Panc1 (cell line): ENCODE data around the gene MROH7. TPM values are rescaled to one million over a fixed set of nuclear protein-coding genes. Genes with fewer than 3 reads are reported as not detected.

Source experiments
- ATAC-seq: fragments of 200-7000 bp; cut with Tn5 transposase; 2 replicates; pipeline ENCODE4 v1.9.1; 2020; ENCODE audit warnings: mild to moderate bottlenecking, moderate library complexity
- BruUV-seq: library from RNA; stranded (reverse); fragments of 400-500 nt; replicated peaks from 2 replicates; lab custom pipeline; 2021; lab: Mats Ljungman, UMichigan
- CTCF ChIA-PET: fragments of 300-600 bp; sonication (Branson Sonifier 250); formaldehyde crosslinking; loops from one replicate; lab custom pipeline; 2022; ENCODE audit warnings: antibody characterized with exemption; lab: Charles Lee
- POLR2A ChIA-PET: fragments of 300-600 bp; sonication (Branson Sonifier 250); formaldehyde crosslinking; loops from one replicate; lab custom pipeline; 2022; ENCODE audit warnings: antibody characterized with exemption; lab: Charles Lee
- DNase-seq: peaks from one replicate; pipeline ENCODE4 v3.0.0-alpha.2; 2010; ENCODE audit warnings: low read depth, low spot score
- H3K27ac ChIP-seq: 2 replicates; pipeline ENCODE4 v1.5.1; 2011; ENCODE audit warnings: mild to moderate bottlenecking, low read length, inconsistent platforms
- H3K27me3 ChIP-seq: fragments of 200-500 bp; sonication (Bioruptor generic); 2 replicates; pipeline ENCODE4 v1.6.0; 2014; ENCODE audit warnings: low read length, inconsistent platforms; ENCODE audit not compliant: control insufficient read depth, insufficient read depth
- H3K36me3 ChIP-seq: fragments of 200-500 bp; sonication (Bioruptor generic); 2 replicates; pipeline ENCODE4 v1.5.1; 2014; ENCODE audit warnings: inconsistent platforms, mild to moderate bottlenecking, low read length, moderate library complexity; ENCODE audit not compliant: control insufficient read depth, insufficient read depth
- H3K4me1 ChIP-seq: 2 replicates; pipeline ENCODE4 v1.5.1; 2011; ENCODE audit warnings: inconsistent platforms, mild to moderate bottlenecking, low read length, moderate library complexity; ENCODE audit not compliant: control insufficient read depth, insufficient read depth
- H3K4me3 ChIP-seq, 2 experiments: 2 replicates each; pipeline ENCODE4 v1.5.1; 2011 to 2012; ENCODE audit warnings: low read depth in 2 of 2, low read length in 2 of 2, mild to moderate bottlenecking in 2 of 2, inconsistent platforms in 1 of 2, moderate library complexity in 1 of 2
- H3K9me3 ChIP-seq: fragments of 200-500 bp; sonication (Bioruptor generic); 2 replicates; pipeline ENCODE4 v1.5.1; 2014; ENCODE audit warnings: low read depth, mild to moderate bottlenecking, inconsistent platforms, low read length, moderate library complexity; ENCODE audit not compliant: control insufficient read depth, insufficient read depth
- CTCF ChIP-seq: fragments of 450-650 bp; IDR thresholded peaks from 2 replicates; pipeline ENCODE4 v1.5.1; 2017; ENCODE audit warnings: mild to moderate bottlenecking
- POLR2AphosphoS5 ChIP-seq: IDR thresholded peaks from 2 replicates; pipeline ENCODE4 v1.6.1; 2012; ENCODE audit warnings: mild to moderate bottlenecking, low read depth, low read length, moderate library complexity
- REST ChIP-seq, 2 experiments: IDR thresholded peaks; 2 replicates each; pipeline ENCODE4 v1.6.1; 2011 to 2012; ENCODE audit warnings: low read depth in 2 of 2, control low read depth in 1 of 2, low read length in 1 of 2, mild to moderate bottlenecking in 1 of 2, moderate library complexity in 1 of 2; ENCODE audit not compliant: insufficient read depth in 1 of 2
- SIN3A ChIP-seq: IDR thresholded peaks from 2 replicates; pipeline ENCODE4 v1.6.1; 2012; ENCODE audit warnings: low read depth, mild to moderate bottlenecking, low read length, moderate library complexity, borderline replicate concordance; ENCODE audit not compliant: insufficient read depth
- TCF7L2 ChIP-seq: IDR thresholded peaks from 2 replicates; pipeline ENCODE4 v1.6.1; 2011; ENCODE audit warnings: mild to moderate bottlenecking, low read depth, low read length, inconsistent platforms
- in situ Hi-C: cut with HindIII; loops from 2 replicates; pipeline ENCODE4 v1.10.0; 2016; ENCODE audit warnings: low sequenced_read_pairs, low pct_unique_long_range_greater_than_20kb
- intact Hi-C: fragments of 100-400 bp; cut with micrococcal nuclease; formaldehyde crosslinking; loops from one replicate; pipeline ENCODE4 v1.10.0; 2022; ENCODE audit not compliant: unreplicated experiment
- total RNA-seq: library from RNA; stranded (reverse); gene quantifications from one replicate; pipeline ENCODE4 v1.2.1, GENCODE V29; 2021; ENCODE audit not compliant: unreplicated experiment

Gene MROH7
- total RNA-seq, 1 experiment from 2014 or later, result not detected

- H3K36me3 ChIP-seq, result no peaks in the 10 kb centered on the region
- no peak overlapping the region for H3K27ac ChIP-seq
- no peak for DNase-seq
- H3K9me3 ChIP-seq, result no peaks in the 10 kb centered on the region
- no peak overlapping the region for H3K4me3 ChIP-seq
- TF ChIP-seq SIN3A, result no peak
- TF ChIP-seq CTCF, result no peak
- ATAC-seq, result no peak
- no peaks in the 10 kb centered on the region for H3K27me3 ChIP-seq
- in situ Hi-C loops (no loop called here), intact Hi-C loops (no loop called here)
- no peaks in the 10 kb centered on the region for H3K4me1 ChIP-seq
- ChIA-PET POLR2A (no interaction called here), CTCF (no interaction called here)
- no TSS peak for BruUV-seq
Measured at GRCh38 chr1:54608566-54609230, 32.9 kb upstream of the MROH7 start.

- DNase-seq (no peak), ATAC-seq (no peak)
- no peaks in the 10 kb centered on the region for H3K9me3 ChIP-seq
- intact Hi-C loops (no loop called here), in situ Hi-C loops (no loop called here)
- POLR2A ChIA-PET, result no interaction called here
- no peaks in the 10 kb centered on the region for H3K36me3 ChIP-seq
- H3K4me3 ChIP-seq, result no peak overlapping the region
- H3K4me1 ChIP-seq, result peaks cover 4% of the 10 kb centered on the region; the same call in 1 of the 2 replicates
- BruUV-seq, result no TSS peak
- no peak overlapping the region for H3K27ac ChIP-seq
- TF ChIP-seq POLR2AphosphoS5 (no peak), REST (IDR thresholded peaks at IDR 0.05; ENCODE audit: insufficient read depth in 1 of 2, low read depth in 2 of 2, low read length in 1 of 2) (no peak), TCF7L2 (no peak), CTCF (no peak), SIN3A (no peak)
- CTCF ChIA-PET, result no interaction called here
- H3K27me3 ChIP-seq, result no peaks in the 10 kb centered on the region
Measured at GRCh38 chr1:54609301-54609921, 32.2 kb upstream of the MROH7 start.
